BE2C (cell line): Measurements from ENCODE around the gene IVD.

Experiments
- DNase-seq: peaks from one replicate; pipeline ENCODE4 v3.0.0-alpha.2; 2020
- H3K27me3 ChIP-seq: fragments of 250-450 bp; sonication (Bioruptor Pico); 2 replicates; pipeline ENCODE4 v1.5.1; 2020; ENCODE audit warnings: mild to moderate bottlenecking
- H3K36me3 ChIP-seq: fragments of 250-450 bp; sonication (Bioruptor Pico); 2 replicates; pipeline ENCODE4 v1.5.1; 2020; ENCODE audit warnings: mild to moderate bottlenecking
- H3K4me1 ChIP-seq: fragments of 250-450 bp; sonication (Bioruptor Pico); 2 replicates; pipeline ENCODE4 v1.5.1; 2020
- H3K4me3 ChIP-seq: 2 replicates; pipeline ENCODE4 v1.5.1; 2011; ENCODE audit warnings: low read depth, low read length
- H3K9me3 ChIP-seq: fragments of 250-450 bp; sonication (Bioruptor Pico); 2 replicates; pipeline ENCODE4 v1.5.1; 2020
- TF ChIP-seq, protein P1 (sequence below): IDR thresholded peaks from 2 replicates; pipeline ENCODE4 v1.5.1; 2012; ENCODE audit warnings: mild to moderate bottlenecking, low read depth, low read length

IVD gene

DNA sequence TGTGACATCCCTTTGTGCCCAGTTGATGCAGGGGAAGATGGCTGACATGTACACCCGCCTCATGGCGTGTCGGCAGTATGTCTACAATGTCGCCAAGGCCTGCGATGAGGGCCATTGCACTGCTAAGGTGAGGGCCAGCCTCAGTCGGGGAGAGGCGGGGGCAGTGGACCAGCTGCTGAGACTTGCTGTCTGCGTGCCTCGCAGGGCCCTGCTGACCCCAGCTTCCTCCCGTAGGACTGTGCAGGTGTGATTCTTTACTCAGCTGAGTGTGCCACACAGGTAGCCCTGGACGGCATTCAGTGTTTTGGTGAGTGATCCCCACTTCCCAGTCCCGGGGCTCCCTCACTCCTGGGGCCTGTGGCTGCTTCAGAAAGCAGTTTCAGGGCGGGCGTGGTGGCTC, 10.5 kb downstream of the IVD start:
- Histone ChIP-seq H3K4me1 (peaks cover 12% of the 10 kb centered on the region), H3K4me3 (no peak overlapping the region), H3K9me3 (no peaks in the 10 kb centered on the region), H3K36me3 (peaks cover 54% of the 10 kb centered on the region), H3K27me3 (no peaks in the 10 kb centered on the region)
- DNase-seq = no peak
- TF ChIP-seq, protein P1, sequence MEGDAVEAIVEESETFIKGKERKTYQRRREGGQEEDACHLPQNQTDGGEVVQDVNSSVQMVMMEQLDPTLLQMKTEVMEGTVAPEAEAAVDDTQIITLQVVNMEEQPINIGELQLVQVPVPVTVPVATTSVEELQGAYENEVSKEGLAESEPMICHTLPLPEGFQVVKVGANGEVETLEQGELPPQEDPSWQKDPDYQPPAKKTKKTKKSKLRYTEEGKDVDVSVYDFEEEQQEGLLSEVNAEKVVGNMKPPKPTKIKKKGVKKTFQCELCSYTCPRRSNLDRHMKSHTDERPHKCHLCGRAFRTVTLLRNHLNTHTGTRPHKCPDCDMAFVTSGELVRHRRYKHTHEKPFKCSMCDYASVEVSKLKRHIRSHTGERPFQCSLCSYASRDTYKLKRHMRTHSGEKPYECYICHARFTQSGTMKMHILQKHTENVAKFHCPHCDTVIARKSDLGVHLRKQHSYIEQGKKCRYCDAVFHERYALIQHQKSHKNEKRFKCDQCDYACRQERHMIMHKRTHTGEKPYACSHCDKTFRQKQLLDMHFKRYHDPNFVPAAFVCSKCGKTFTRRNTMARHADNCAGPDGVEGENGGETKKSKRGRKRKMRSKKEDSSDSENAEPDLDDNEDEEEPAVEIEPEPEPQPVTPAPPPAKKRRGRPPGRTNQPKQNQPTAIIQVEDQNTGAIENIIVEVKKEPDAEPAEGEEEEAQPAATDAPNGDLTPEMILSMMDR = no peak

DNA sequence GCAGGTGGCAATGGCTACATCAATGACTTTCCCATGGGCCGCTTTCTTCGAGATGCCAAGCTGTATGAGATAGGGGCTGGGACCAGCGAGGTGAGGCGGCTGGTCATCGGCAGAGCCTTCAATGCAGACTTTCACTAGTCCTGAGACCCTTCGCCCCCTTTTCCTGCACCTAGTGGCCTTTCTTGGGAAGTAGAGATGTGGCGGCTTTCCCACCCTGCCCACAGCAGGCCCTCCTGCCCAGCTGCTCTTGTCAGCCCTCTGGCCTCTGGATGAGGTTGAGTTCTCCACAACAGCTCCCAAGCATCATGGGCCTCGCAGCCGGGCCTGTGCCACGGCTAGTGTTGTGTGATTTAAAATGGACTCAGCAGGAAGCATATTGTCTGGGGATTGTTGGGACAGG, 12.5 kb downstream of the IVD start:
- DNase-seq = no peak
- H3K4me3 ChIP-seq = no peak overlapping the region
- TF ChIP-seq, protein P1 = no peak
- H3K4me1 ChIP-seq = peaks cover 19% of the 10 kb centered on the region
- no peaks in the 10 kb centered on the region for H3K27me3 ChIP-seq
- H3K36me3 ChIP-seq = peaks cover 37% of the 10 kb centered on the region
- H3K9me3 ChIP-seq = no peaks in the 10 kb centered on the region

DNA sequence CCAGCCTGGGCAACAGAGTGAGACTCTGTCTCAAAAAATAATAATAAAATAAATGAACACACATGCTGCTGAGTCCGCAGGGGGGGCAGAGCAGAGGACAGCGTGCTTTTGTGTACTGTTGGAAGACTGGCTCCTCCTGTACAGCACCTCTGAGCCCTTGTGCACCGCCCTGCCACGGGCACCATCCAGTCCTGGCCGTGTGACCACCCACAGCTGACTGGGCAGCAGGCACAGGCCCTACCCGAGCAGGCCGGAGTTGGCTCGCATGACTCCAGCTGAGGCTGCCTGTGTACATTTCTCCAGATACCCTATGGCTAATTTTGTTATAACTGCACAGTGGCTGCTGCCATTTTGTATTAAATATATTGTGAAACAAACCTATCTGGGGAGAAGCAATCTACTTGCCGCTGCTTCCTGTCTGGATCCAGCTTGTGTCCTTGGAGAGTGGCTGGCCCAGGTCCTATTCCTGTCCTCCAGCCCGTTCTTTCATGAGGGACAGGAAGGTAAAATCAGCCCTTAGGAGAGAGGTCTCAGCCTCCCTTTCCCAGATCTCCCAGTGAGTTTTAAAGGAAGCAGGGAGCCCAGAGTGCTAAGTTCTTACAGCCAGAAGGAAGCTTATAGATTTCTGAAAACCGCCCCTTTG, 14.6 kb downstream of the IVD start:
- TF ChIP-seq, protein P1 = no peak
- Histone ChIP-seq H3K4me1 (peaks cover 19% of the 10 kb centered on the region), H3K36me3 (peaks cover 21% of the 10 kb centered on the region), H3K27me3 (no peaks in the 10 kb centered on the region), H3K4me3 (no peak overlapping the region), H3K9me3 (no peaks in the 10 kb centered on the region)
- peak; percentile 36 for DNase-seq

DNA sequence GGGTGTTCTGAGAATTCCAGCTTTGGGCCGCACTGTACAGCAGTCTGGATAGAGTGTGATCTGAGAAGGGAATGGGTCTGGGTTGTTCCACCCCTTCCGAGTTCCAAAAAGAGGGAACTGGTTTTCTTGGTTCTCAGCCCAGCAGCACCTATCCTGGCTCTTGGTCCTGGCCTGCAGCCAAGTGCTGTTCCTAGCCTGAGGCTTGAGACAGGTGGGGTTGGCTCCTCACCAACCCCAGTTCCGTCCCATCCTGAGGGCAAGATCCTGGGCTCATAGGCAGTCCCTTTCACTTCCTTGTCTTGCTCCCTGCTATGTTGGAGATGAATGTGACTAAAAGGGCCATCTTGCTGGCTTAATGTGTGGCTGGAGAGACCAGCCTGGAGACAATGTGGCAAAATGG, 15.2 kb downstream of the IVD start:
- H3K36me3 ChIP-seq = peaks cover 15% of the 10 kb centered on the region
- H3K4me1 ChIP-seq = peaks cover 19% of the 10 kb centered on the region
- no peaks in the 10 kb centered on the region for H3K9me3 ChIP-seq
- TF ChIP-seq, protein P1 = no peak
- no peak overlapping the region for H3K4me3 ChIP-seq
- DNase-seq = no peak
- no peaks in the 10 kb centered on the region for H3K27me3 ChIP-seq

DNA sequence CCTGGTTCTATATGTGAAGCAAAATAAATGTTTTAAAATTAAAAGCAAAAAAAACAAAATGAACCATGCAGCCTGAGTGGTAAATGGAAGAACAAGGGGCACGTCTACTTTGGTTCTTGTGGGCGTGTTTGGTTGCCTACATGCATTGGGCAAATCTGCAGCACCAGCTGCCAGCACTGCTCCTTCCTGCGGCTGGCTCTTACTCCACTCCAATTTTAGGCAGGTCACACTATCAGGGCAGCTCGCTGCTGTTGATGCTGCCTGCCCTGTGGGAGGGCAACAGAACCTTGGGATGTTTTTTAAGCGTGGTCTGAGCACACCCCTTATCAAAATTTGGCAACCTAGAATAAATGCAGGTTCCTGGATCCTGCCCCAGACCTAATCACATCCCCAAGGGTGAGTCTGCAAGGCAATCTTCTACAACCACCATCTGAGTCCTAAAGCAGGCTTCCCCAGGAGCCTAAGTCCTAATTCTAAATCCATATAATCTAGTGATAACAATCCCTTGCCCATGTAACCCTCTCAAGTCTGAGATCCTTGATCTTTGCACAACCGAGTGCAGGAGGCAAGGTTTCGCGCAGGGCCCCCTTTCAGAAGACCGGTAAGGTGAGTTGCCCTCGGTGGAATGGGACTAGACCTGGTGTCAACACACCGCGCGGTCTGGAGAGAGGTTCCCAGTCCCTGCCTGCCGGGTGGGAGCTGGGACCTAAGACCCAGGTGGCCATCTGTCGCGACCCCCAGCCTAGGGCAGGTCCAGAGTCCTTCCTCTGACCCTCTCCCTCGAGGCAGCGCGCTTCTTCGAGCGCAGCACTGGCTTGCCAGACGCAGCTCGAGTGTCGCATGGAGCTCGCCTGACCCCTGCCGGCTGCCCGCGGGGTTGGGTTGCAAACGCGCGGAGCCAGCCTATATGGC, 15.9 kb downstream of the IVD start:
- TF ChIP-seq, protein P1 = peak; percentile 92
- Histone ChIP-seq H3K27me3 (no peaks in the 10 kb centered on the region), H3K36me3 (peaks cover 10% of the 10 kb centered on the region), H3K4me1 (peaks cover 19% of the 10 kb centered on the region), H3K9me3 (no peaks in the 10 kb centered on the region), H3K4me3 (peak overlapping the region; percentile 37)
- peak; percentile 89 for DNase-seq
